ENCODE measurements around the gene IBA57. TPM values are rescaled to one million over a fixed set of nuclear protein-coding genes. Genes with fewer than 3 reads are reported as not detected.

IBA57 gene
- total RNA-seq, 3 donors from 2014 or later: 3.4 to 4.1 (median 3.9) TPM

- Histone ChIP-seq H3K4me1 (no peaks in the 10 kb centered on the region), H3K9me3 (peaks cover 0 to 3% of the 10 kb centered on the region in 2 donors), H3K4me3 (no peak overlapping the region), H3K27ac (no peak overlapping the region), H3K27me3 (no peaks in the 10 kb centered on the region), H3K36me3 (no peaks in the 10 kb centered on the region)
- TF ChIP-seq CTCF (IDR thresholded peaks at IDR 0.05) (no peak), POLR2AphosphoS5 (IDR thresholded peaks at IDR 0.05) (no peak), POLR2A (IDR thresholded peaks at IDR 0.05) (no peak)
- peak in 1 of 2 donors; percentile 15 for DNase-seq (ENCODE audit: low spot score in 2 of 2)
- intact Hi-C loops (cut with DNase I; ENCODE audit: low total_unique reads): no loop called here
Measured at GRCh38 chr1:228208831-228209551, 43.4 kb downstream of the IBA57 start.

- Histone ChIP-seq H3K36me3 (no peaks in the 10 kb centered on the region), H3K27ac (no peak overlapping the region), H3K27me3 (no peaks in the 10 kb centered on the region), H3K4me3 (no peak overlapping the region), H3K9me3 (peaks cover 0 to 3% of the 10 kb centered on the region in 2 donors), H3K4me1 (no peaks in the 10 kb centered on the region)
- intact Hi-C loops (cut with DNase I; ENCODE audit: low total_unique reads): no loop called here
- no peak for TF ChIP-seq CTCF (IDR thresholded peaks at IDR 0.05)
- no peak for TF ChIP-seq POLR2AphosphoS5 (IDR thresholded peaks at IDR 0.05)
- no peak for TF ChIP-seq POLR2A (IDR thresholded peaks at IDR 0.05)
- peak in 1 of 2 donors; percentile 10 for DNase-seq (ENCODE audit: low spot score in 2 of 2)
Measured at GRCh38 chr1:228209657-228210056, 44.1 kb downstream of the IBA57 start.

GRCh38 chr1:228210076-228210651, 44.6 kb downstream of the IBA57 start:
- Histone ChIP-seq H3K9me3 (peaks cover 0 to 3% of the 10 kb centered on the region in 2 donors), H3K27ac (no peak overlapping the region), H3K27me3 (no peaks in the 10 kb centered on the region), H3K36me3 (no peaks in the 10 kb centered on the region), H3K4me1 (no peaks in the 10 kb centered on the region), H3K4me3 (no peak overlapping the region)
- peak in 1 of 2 donors; percentile 9 for DNase-seq (ENCODE audit: low spot score in 2 of 2)
- TF ChIP-seq POLR2AphosphoS5 (IDR thresholded peaks at IDR 0.05): no peak
- no peak for TF ChIP-seq POLR2A (IDR thresholded peaks at IDR 0.05)
- no peak for TF ChIP-seq CTCF (IDR thresholded peaks at IDR 0.05)
- intact Hi-C loops (cut with DNase I; ENCODE audit: low total_unique reads): no loop called here

GRCh38 chr1:228210712-228211530, 45.3 kb downstream of the IBA57 start:
- intact Hi-C loops (cut with DNase I; ENCODE audit: low total_unique reads): no loop called here

More at GRCh38 chr1:228210712-228211530, 45.3 kb downstream of the IBA57 start:
- H3K27me3 ChIP-seq: no peaks in the 10 kb centered on the region
- no peak for TF ChIP-seq CTCF (IDR thresholded peaks at IDR 0.05)
- no peak for TF ChIP-seq POLR2AphosphoS5 (IDR thresholded peaks at IDR 0.05)
- no peak for TF ChIP-seq POLR2A (IDR thresholded peaks at IDR 0.05)
- peak in 1 of 2 donors; percentile 17 for DNase-seq (ENCODE audit: low spot score in 2 of 2)
- no peak overlapping the region for H3K27ac ChIP-seq
- H3K4me3 ChIP-seq: no peak overlapping the region
- no peaks in the 10 kb centered on the region for H3K4me1 ChIP-seq
- H3K36me3 ChIP-seq: no peaks in the 10 kb centered on the region
- H3K9me3 ChIP-seq: peaks cover 0 to 3% of the 10 kb centered on the region in 2 donors
